Ovary (tissue), 10 donors: ENCODE measurements around the gene ACTL6A. TPM values are rescaled to one million over a fixed set of nuclear protein-coding genes. Genes with fewer than 3 reads are reported as not detected.
A peak's percentile ranks its signal among the peaks of the same experiment; 100 is the strongest.
"Not testable (repeated sequence)": the region's sequence is repeated elsewhere in the genome, so short reads cannot be mapped to it uniquely, and the experiment has no call there.

Source experiments
- DNase-seq, 5 donors: peaks; one replicate each; pipeline ENCODE4 v3.0.0-alpha.2; 2019 to 2020
- H3K27ac ChIP-seq, 2 donors: fragments of 200-600 bp; one replicate each; pipeline versions ENCODE4 v1.5.1 to v1.8.0; 2019 to 2022
- H3K27me3 ChIP-seq: fragments of 200-600 bp; one replicate; pipeline ENCODE4 v1.8.0; 2022
- H3K36me3 ChIP-seq: fragments of 200-600 bp; sonication (generic); one replicate; pipeline ENCODE4 v1.5.1; 2019
- H3K4me1 ChIP-seq: one replicate; pipeline ENCODE4 v1.8.1; 2013; ENCODE audit warnings: mild to moderate bottlenecking, moderate library complexity; ENCODE audit not compliant: insufficient read depth
- H3K4me3 ChIP-seq: fragments of 200-600 bp; sonication (generic); one replicate; pipeline ENCODE4 v1.5.1; 2017
- H3K9me3 ChIP-seq, 2 donors: fragments of 200-600 bp in 1 of 2; sonication (generic) in 1 of 2; one replicate each; pipeline versions ENCODE4 v1.5.1 to v1.8.1; 2013 to 2019; ENCODE audit warnings: mild to moderate bottlenecking in 1 of 2, moderate library complexity in 1 of 2
- CTCF ChIP-seq, 3 donors: fragments of 450-650 bp in 2 of 3; fragments of 200-600 bp in 1 of 3; IDR thresholded peaks; one replicate each; pipeline versions ENCODE4 v1.5.1 to v1.8.0; 2016 to 2022; ENCODE audit warnings: antibody characterized with exemption in 3 of 3, mild to moderate bottlenecking in 1 of 3
- EP300 ChIP-seq: sonication (generic); formaldehyde crosslinking; IDR thresholded peaks from one replicate; pipeline ENCODE4 v1.6.1; 2017; ENCODE audit warnings: antibody characterized with exemption
- POLR2A ChIP-seq: fragments of 450-650 bp; IDR thresholded peaks from one replicate; pipeline ENCODE4 v1.6.1; 2017; ENCODE audit warnings: antibody characterized with exemption, mild to moderate bottlenecking, moderate library complexity
- WGBS, 3 donors: extraction: QIAGEN DNeasy Blood & Tissue Kit in 1 of 3; methylation state at CpG; one replicate each; pipeline versions ENCODE4 v1.1.5 to v1.1.7; 2013 to 2017; 5-methylcytosine and 5-hydroxymethylcytosine counted together
- intact Hi-C, 4 donors: fragments of 100-400 bp; cut with DNase I; formaldehyde crosslinking; loops; one replicate each; pipeline versions ENCODE4 v1.11.0 to v1.15.1; 2022 to 2023
- long read RNA-seq, 3 donors: library from polyadenylated mRNA in 2 of 3; unstranded in 2 of 3; transcript quantifications; one replicate each; pipeline ENCODE4 v2.0.0 and lab custom pipeline, GENCODE V29; 2021 to 2026
- polyA plus RNA-seq, 2 donors: library from polyadenylated mRNA; stranded (reverse); fragments of 200-250 nt in 1 of 2; fragments of 350-450 nt in 1 of 2; fragmentation: Illumina TruSeq in 1 of 2; extraction: RNeasy Lipid Tissue Mini Kit (QIAGEN cat#74804) in 1 of 2; gene quantifications; one replicate each; pipeline ENCODE4 v1.2.3, GENCODE V29; 2013 to 2014
- total RNA-seq, 7 donors: library from RNA; depleted of rRNA in 2 of 7; stranded (reverse); fragments of >200 nt in 2 of 7; fragmentation: NEBNext Ultra II Directional in 3 of 7; extraction: Animal tissue kit (Norgen Biotek cat#: 25700) in 3 of 7; gene quantifications; one replicate each; pipeline versions ENCODE4 v1.1.0 to v1.2.4, GENCODE V29; 2016 to 2023
- donor health status: DM: no; HTN: no; CAD: no; lungs with moderate emphysema.
- donor health status: DM: no; HTN: no; CAD: no.
- donor health status: Bipolar disorder and iron deficiency.
- donor health status: DM: yes; HTN: yes; CAD: no.
- donor health status: DM: no; HTN: no; CAD: no.
- donor health status: DM: yes; HTN: yes; CAD: no.

The ACTL6A gene
- total RNA-seq (10 to 100 TPM; 34.6 to 53.0 (median 42.1) TPM), polyA plus RNA-seq (10 to 100 TPM; 35.7 to 47.1 TPM)
- long read RNA-seq, donor 1, transcript ACTL6A-203 (14 exons, 1,750 nt) = minor isoform, 45 of 249 reads
- long read RNA-seq, donor 1, transcript ACTL6A-202 (14 exons, 1,901 nt) = major isoform, 177 of 249 reads
- long read RNA-seq, donor 1, partial matches to known transcripts = 13 of 249 reads
- long read RNA-seq, donor 1, other reads (novel, unspliced or antisense) = 11 of 249 reads
- long read RNA-seq, donor 2, transcript ACTL6A-202 (14 exons, 1,901 nt) = major isoform, 39 of 166 reads
- long read RNA-seq, donor 2, transcript ACTL6A-203 (14 exons, 1,750 nt) = minor isoform, 9 of 166 reads
- long read RNA-seq, donor 2, partial matches to known transcripts = 6 of 166 reads
- long read RNA-seq, donor 2, other reads (novel, unspliced or antisense) = 106 of 166 reads
- long read RNA-seq, donor 3, transcript ACTL6A-202 (14 exons, 1,901 nt) = major isoform, 45 of 66 reads
- long read RNA-seq, donor 3, transcript ACTL6A-203 (14 exons, 1,750 nt) = minor isoform, 14 of 66 reads
- long read RNA-seq, donor 3, partial matches to known transcripts = 1 of 66 reads
- long read RNA-seq, donor 3, other reads (novel, unspliced or antisense) = 6 of 66 reads

GRCh38 chr3:179562591-179563270 is at the start of gene ACTL6A:
TSS of gene ACTL6A (plus strand) at chr3:179562926. CDS start at chr3:179563093, 167 bp downstream.
- Histone ChIP-seq H3K4me1 (peaks cover 3% of the 10 kb centered on the region), H3K4me3 (peak within 1 kb of the TSS; percentile 54), H3K36me3 (no peaks in the 10 kb centered on the region), H3K27ac (peak within 1 kb of the TSS; percentile 61 to 86), H3K9me3 (no peaks in the 10 kb centered on the region), H3K27me3 (no peaks in the 10 kb centered on the region)
- intact Hi-C loops = no loop called here
- TF ChIP-seq POLR2A (peak; percentile 48), EP300 (no peak)
- peak; percentile 99 to 100 (median 100) for DNase-seq
- WGBS, 3 donors = 0 to 1% (median 1%) methylated on average over 39 to 54 of the region's 55 CpGs

GRCh38 chr3:179513862-179514261 is 48.9 kb upstream of the ACTL6A start:
- Histone ChIP-seq H3K9me3 (no peaks in the 10 kb centered on the region), H3K4me1 (no peaks in the 10 kb centered on the region), H3K36me3 (no peaks in the 10 kb centered on the region), H3K4me3 (no peak overlapping the region), H3K27me3 (no peaks in the 10 kb centered on the region), H3K27ac (no peak overlapping the region)
- no peak for DNase-seq
- TF ChIP-seq CTCF (IDR thresholded peaks at IDR 0.05) (no peak), EP300 (no peak), POLR2A (no peak)
- intact Hi-C loops = no loop called here
- 94 to 95% (median 95%) methylated on average over 2 of the region's 2 CpGs for WGBS, 3 donors

GRCh38 chr3:179516461-179517251 is 46.1 kb upstream of the ACTL6A start:
- WGBS, 3 donors = 86 to 88% (median 86%) methylated on average over 9 of the region's 9 CpGs
- H3K36me3 ChIP-seq, DNase-seq, H3K27ac ChIP-seq, intact Hi-C loops, H3K9me3 ChIP-seq, H3K27me3 ChIP-seq, H3K4me3 ChIP-seq, H3K4me1 ChIP-seq: not testable (repeated sequence)

- intact Hi-C loops = no loop called here
- no peak for DNase-seq
- no peak overlapping the region for H3K4me3 ChIP-seq
Observed at GRCh38 chr3:179526482-179526881, 36.2 kb upstream of the ACTL6A start.

More at GRCh38 chr3:179526482-179526881, 36.2 kb upstream of the ACTL6A start:
- 0 to 2% (median 0%) methylated on average over 1 of the region's 1 CpG for WGBS, 3 donors
- no peak for TF ChIP-seq POLR2A
- no peak for TF ChIP-seq EP300
- TF ChIP-seq CTCF (IDR thresholded peaks at IDR 0.05) = no peak
- H3K9me3 ChIP-seq = no peaks in the 10 kb centered on the region
- no peaks in the 10 kb centered on the region for H3K36me3 ChIP-seq
- peaks cover 3% of the 10 kb centered on the region for H3K4me1 ChIP-seq
- H3K27ac ChIP-seq = peak overlapping the region in 1 of 2 donors; percentile 26
- H3K27me3 ChIP-seq = no peaks in the 10 kb centered on the region
